Measurements from ENCODE around the gene P2RY6. TPM values are rescaled to one million over a fixed set of nuclear protein-coding genes. Genes with fewer than 3 reads are reported as not detected.

P2RY6 gene
- total RNA-seq, 1 experiment from 2014 or later = 0.15 TPM

DNA sequence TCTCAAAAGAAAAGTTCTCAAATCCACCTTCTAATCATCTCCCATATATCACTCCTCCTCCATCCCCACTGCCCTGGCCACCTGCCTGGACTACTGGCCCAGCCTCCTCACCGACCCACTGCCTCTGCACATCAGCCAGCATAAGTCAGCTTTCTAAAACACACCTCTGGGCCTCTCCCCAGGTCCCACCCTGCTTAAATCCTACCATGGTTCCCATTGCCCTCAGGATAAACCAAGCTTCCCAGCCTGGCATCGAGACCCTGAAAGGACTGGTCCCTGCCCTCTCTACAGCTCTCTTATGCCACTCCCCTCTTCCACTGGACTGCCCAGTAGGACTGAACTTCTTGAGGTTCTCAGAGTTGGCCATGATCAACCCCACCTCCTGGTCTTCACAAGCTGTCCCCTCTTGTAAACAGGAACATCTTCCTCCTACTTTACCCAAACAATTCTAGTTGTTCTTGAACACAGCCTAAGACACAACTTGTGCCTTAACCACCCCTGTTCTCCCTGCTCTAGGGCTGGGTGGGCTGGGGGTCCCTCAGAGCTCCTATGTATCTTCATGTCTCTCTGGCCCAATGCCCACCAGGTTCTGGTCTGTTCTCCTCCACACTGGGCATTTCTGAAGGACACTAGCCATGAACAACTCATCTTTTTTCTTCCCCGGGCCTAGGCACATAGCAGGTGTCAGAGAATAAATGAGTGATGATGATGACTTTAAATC, 12.6 kb upstream of the P2RY6 start:
- H3K9me3 ChIP-seq (ENCODE audit: control insufficient read depth in 1 of 2, insufficient read depth in 1 of 2, low read depth in 1 of 2, low read length in 2 of 2) = no peaks in the 10 kb centered on the region
- no peak overlapping the region for H3K4me3 ChIP-seq (replicated peaks in 1 of 2; ENCODE audit: low read depth in 1 of 2, low read length in 2 of 2)
- no peak overlapping the region for H2AFZ ChIP-seq (ENCODE audit: low read depth, low read length, poor library complexity, severe bottlenecking)
- no peaks in the 10 kb centered on the region for H3K9me2 ChIP-seq (ENCODE audit: insufficient read depth)
- no TSS peak for BruUV-seq (replicated peaks)
- H3K79me2 ChIP-seq (ENCODE audit: insufficient read depth, low read length) = no peaks in the 10 kb centered on the region
- peaks cover 9 to 22% of the 10 kb centered on the region in 2 experiments for H3K4me1 ChIP-seq (ENCODE audit: control insufficient read depth in 1 of 2, insufficient read depth in 2 of 2, low read length in 2 of 2)
- DNase-seq (ENCODE audit: low read depth, low spot score) (no peak), ATAC-seq (no peak)
- TF ChIP-seq, protein P1, sequence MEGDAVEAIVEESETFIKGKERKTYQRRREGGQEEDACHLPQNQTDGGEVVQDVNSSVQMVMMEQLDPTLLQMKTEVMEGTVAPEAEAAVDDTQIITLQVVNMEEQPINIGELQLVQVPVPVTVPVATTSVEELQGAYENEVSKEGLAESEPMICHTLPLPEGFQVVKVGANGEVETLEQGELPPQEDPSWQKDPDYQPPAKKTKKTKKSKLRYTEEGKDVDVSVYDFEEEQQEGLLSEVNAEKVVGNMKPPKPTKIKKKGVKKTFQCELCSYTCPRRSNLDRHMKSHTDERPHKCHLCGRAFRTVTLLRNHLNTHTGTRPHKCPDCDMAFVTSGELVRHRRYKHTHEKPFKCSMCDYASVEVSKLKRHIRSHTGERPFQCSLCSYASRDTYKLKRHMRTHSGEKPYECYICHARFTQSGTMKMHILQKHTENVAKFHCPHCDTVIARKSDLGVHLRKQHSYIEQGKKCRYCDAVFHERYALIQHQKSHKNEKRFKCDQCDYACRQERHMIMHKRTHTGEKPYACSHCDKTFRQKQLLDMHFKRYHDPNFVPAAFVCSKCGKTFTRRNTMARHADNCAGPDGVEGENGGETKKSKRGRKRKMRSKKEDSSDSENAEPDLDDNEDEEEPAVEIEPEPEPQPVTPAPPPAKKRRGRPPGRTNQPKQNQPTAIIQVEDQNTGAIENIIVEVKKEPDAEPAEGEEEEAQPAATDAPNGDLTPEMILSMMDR (IDR thresholded peaks at IDR 0.05 in 2 of 3, conservative IDR thresholded peaks at IDR 0.05 in 1 of 3; ENCODE audit: borderline replicate concordance in 1 of 3, insufficient read depth in 1 of 3, low read depth in 2 of 3, low read length in 2 of 3) = no peak
- TF ChIP-seq SIN3A (IDR thresholded peaks at IDR 0.05; ENCODE audit: low read depth) (no peak), ZFX (IDR thresholded peaks at IDR 0.05) (no peak), JUND (IDR thresholded peaks at IDR 0.05) (no peak), ZNF274 (IDR thresholded peaks at IDR 0.05; ENCODE audit: low read depth, low read length) (no peak), POLR2AphosphoS5 (IDR thresholded peaks at IDR 0.05; ENCODE audit: low read depth, low read length) (no peak), YY1 (IDR thresholded peaks at IDR 0.05; ENCODE audit: extremely low read depth, insufficient replicate concordance, low read depth, low read length) (no peak), RAD21 (IDR thresholded peaks at IDR 0.05; ENCODE audit: low read depth) (no peak), EZH2 (IDR thresholded peaks at IDR 0.05) (no peak), CEBPB (IDR thresholded peaks at IDR 0.05; ENCODE audit: low read depth) (no peak), FOSL1 (IDR thresholded peaks at IDR 0.05; ENCODE audit: low read depth) (no peak), POLR2A (IDR thresholded peaks at IDR 0.05; ENCODE audit: borderline replicate concordance, extremely low read depth, insufficient read depth, insufficient read length) (no peak), EGR1 (IDR thresholded peaks at IDR 0.05; ENCODE audit: low read depth) (no peak), SP1 (IDR thresholded peaks at IDR 0.05; ENCODE audit: low read depth) (no peak)
- TF ChIP-seq, protein P2, sequence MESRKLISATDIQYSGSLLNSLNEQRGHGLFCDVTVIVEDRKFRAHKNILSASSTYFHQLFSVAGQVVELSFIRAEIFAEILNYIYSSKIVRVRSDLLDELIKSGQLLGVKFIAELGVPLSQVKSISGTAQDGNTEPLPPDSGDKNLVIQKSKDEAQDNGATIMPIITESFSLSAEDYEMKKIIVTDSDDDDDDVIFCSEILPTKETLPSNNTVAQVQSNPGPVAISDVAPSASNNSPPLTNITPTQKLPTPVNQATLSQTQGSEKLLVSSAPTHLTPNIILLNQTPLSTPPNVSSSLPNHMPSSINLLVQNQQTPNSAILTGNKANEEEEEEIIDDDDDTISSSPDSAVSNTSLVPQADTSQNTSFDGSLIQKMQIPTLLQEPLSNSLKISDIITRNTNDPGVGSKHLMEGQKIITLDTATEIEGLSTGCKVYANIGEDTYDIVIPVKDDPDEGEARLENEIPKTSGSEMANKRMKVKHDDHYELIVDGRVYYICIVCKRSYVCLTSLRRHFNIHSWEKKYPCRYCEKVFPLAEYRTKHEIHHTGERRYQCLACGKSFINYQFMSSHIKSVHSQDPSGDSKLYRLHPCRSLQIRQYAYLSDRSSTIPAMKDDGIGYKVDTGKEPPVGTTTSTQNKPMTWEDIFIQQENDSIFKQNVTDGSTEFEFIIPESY (IDR thresholded peaks at IDR 0.05; ENCODE audit: extremely low read depth, insufficient replicate concordance, low read length) = no peak
- TF ChIP-seq, protein P3, sequence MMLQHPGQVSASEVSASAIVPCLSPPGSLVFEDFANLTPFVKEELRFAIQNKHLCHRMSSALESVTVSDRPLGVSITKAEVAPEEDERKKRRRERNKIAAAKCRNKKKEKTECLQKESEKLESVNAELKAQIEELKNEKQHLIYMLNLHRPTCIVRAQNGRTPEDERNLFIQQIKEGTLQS (IDR thresholded peaks at IDR 0.05) = no peak
- TF ChIP-seq, protein P4, sequence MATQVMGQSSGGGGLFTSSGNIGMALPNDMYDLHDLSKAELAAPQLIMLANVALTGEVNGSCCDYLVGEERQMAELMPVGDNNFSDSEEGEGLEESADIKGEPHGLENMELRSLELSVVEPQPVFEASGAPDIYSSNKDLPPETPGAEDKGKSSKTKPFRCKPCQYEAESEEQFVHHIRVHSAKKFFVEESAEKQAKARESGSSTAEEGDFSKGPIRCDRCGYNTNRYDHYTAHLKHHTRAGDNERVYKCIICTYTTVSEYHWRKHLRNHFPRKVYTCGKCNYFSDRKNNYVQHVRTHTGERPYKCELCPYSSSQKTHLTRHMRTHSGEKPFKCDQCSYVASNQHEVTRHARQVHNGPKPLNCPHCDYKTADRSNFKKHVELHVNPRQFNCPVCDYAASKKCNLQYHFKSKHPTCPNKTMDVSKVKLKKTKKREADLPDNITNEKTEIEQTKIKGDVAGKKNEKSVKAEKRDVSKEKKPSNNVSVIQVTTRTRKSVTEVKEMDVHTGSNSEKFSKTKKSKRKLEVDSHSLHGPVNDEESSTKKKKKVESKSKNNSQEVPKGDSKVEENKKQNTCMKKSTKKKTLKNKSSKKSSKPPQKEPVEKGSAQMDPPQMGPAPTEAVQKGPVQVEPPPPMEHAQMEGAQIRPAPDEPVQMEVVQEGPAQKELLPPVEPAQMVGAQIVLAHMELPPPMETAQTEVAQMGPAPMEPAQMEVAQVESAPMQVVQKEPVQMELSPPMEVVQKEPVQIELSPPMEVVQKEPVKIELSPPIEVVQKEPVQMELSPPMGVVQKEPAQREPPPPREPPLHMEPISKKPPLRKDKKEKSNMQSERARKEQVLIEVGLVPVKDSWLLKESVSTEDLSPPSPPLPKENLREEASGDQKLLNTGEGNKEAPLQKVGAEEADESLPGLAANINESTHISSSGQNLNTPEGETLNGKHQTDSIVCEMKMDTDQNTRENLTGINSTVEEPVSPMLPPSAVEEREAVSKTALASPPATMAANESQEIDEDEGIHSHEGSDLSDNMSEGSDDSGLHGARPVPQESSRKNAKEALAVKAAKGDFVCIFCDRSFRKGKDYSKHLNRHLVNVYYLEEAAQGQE (IDR thresholded peaks at IDR 0.05; ENCODE audit: low read depth) = no peak
- TF ChIP-seq, protein P5, sequence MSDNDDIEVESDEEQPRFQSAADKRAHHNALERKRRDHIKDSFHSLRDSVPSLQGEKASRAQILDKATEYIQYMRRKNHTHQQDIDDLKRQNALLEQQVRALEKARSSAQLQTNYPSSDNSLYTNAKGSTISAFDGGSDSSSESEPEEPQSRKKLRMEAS (IDR thresholded peaks at IDR 0.05) = no peak
- POLR2A ChIA-PET = no interaction called here
- intact Hi-C loops (cut with micrococcal nuclease) = no loop called here
- H3K27ac ChIP-seq (ENCODE audit: low read depth, low read length) = no peak overlapping the region
- no peak overlapping the region for H3K9ac ChIP-seq (ENCODE audit: low read length)
- RAD21 ChIA-PET (ENCODE audit: low non-redundant PET in 1 of 2, low total read pairs in 2 of 2, uncharacterized antibody in 2 of 2, unreplicated experiment in 2 of 2) = no interaction called here
- no peaks in the 10 kb centered on the region for H3K27me3 ChIP-seq (ENCODE audit: insufficient read depth, low read length)
- H3K4me2 ChIP-seq (ENCODE audit: low read length) = no peak overlapping the region
- CTCF ChIA-PET = no interaction called here
- H4K20me1 ChIP-seq (ENCODE audit: insufficient read depth) = no peaks in the 10 kb centered on the region
- H3K36me3 ChIP-seq (ENCODE audit: control insufficient read depth in 1 of 2, insufficient read depth in 2 of 2, low read length in 2 of 2) = no peaks in the 10 kb centered on the region

Data from HCT116 (cell line).